ENCODE measurements around the gene GMPPA. TPM values are rescaled to one million over a fixed set of nuclear protein-coding genes. Genes with fewer than 3 reads are reported as not detected.
A peak's percentile ranks its signal among the peaks of the same experiment; 100 is the strongest.

GMPPA gene
- total RNA-seq, 1 donor from 2014 or later = 42.5 TPM

- Mint-ChIP-seq H3K27ac (ENCODE audit: unreplicated experiment) (no peak overlapping the region), H3K9me3 (ENCODE audit: unreplicated experiment) (no peaks in the 10 kb centered on the region), H3K36me3 (ENCODE audit: unreplicated experiment) (no peaks in the 10 kb centered on the region), H3K4me1 (ENCODE audit: unreplicated experiment) (peaks cover 13% of the 10 kb centered on the region), H3K4me3 (ENCODE audit: unreplicated experiment) (no peak overlapping the region), H3K27me3 (ENCODE audit: unreplicated experiment) (peaks cover 34% of the 10 kb centered on the region)
- no peak for TF ChIP-seq CTCF (IDR thresholded peaks at IDR 0.05)
- DNase-seq (ENCODE audit: extremely low spot score, unreplicated experiment) = no peak
These were observed 20.8 kb downstream of the GMPPA start for GRCh38 chr2:219519526-219519916.

- Mint-ChIP-seq H3K4me3 (ENCODE audit: unreplicated experiment) (no peak overlapping the region), H3K4me1 (ENCODE audit: unreplicated experiment) (peaks cover 13% of the 10 kb centered on the region), H3K36me3 (ENCODE audit: unreplicated experiment) (no peaks in the 10 kb centered on the region), H3K27ac (ENCODE audit: unreplicated experiment) (no peak overlapping the region), H3K9me3 (ENCODE audit: unreplicated experiment) (no peaks in the 10 kb centered on the region), H3K27me3 (ENCODE audit: unreplicated experiment) (peaks cover 31% of the 10 kb centered on the region)
- no peak for DNase-seq (ENCODE audit: extremely low spot score, unreplicated experiment)
- no peak for TF ChIP-seq CTCF (IDR thresholded peaks at IDR 0.05)
These were observed 21.4 kb downstream of the GMPPA start for GRCh38 chr2:219520079-219520478.

GRCh38 chr2:219521066-219521880, 22.6 kb downstream of the GMPPA start:
- Mint-ChIP-seq H3K27me3 (ENCODE audit: unreplicated experiment) (peaks cover 25% of the 10 kb centered on the region), H3K4me3 (ENCODE audit: unreplicated experiment) (peak overlapping the region; percentile 31), H3K9me3 (ENCODE audit: unreplicated experiment) (no peaks in the 10 kb centered on the region), H3K36me3 (ENCODE audit: unreplicated experiment) (no peaks in the 10 kb centered on the region), H3K4me1 (ENCODE audit: unreplicated experiment) (peaks cover 15% of the 10 kb centered on the region), H3K27ac (ENCODE audit: unreplicated experiment) (peak overlapping the region; percentile 38)
- peak; percentile 81 for TF ChIP-seq CTCF (IDR thresholded peaks at IDR 0.05)
- no peak for DNase-seq (ENCODE audit: extremely low spot score, unreplicated experiment)

GRCh38 chr2:219522111-219523030, 23.7 kb downstream of the GMPPA start:
- H3K4me3 Mint-ChIP-seq (ENCODE audit: unreplicated experiment) = peak overlapping the region; percentile 41
- H3K36me3 Mint-ChIP-seq (ENCODE audit: unreplicated experiment) = no peaks in the 10 kb centered on the region
- TF ChIP-seq CTCF (IDR thresholded peaks at IDR 0.05) = no peak
- peaks cover 22% of the 10 kb centered on the region for H3K27me3 Mint-ChIP-seq (ENCODE audit: unreplicated experiment)
- peak overlapping the region; percentile 6 for H3K27ac Mint-ChIP-seq (ENCODE audit: unreplicated experiment)
- DNase-seq (ENCODE audit: extremely low spot score, unreplicated experiment) = no peak
- peaks cover 15% of the 10 kb centered on the region for H3K4me1 Mint-ChIP-seq (ENCODE audit: unreplicated experiment)
- no peaks in the 10 kb centered on the region for H3K9me3 Mint-ChIP-seq (ENCODE audit: unreplicated experiment)

All from osteocyte (in vitro differentiated cells).